Uterus (tissue), 4 donors: ENCODE data around the gene MAGI2. TPM values are rescaled to one million over a fixed set of nuclear protein-coding genes. Genes with fewer than 3 reads are reported as not detected.

Experiments used
- DNase-seq, 2 donors: peaks; one replicate each; pipeline ENCODE4 v3.0.0-alpha.2; 2019 to 2020
- H3K27ac ChIP-seq, 2 donors: fragments of 200-600 bp; sonication (generic); 1 replicate in 1 of 2; 2 replicates in 1 of 2; pipeline ENCODE4 v1.5.1; 2016 to 2018
- H3K27me3 ChIP-seq, 2 donors: fragments of 200-600 bp; sonication (generic); one replicate each; pipeline ENCODE4 v1.5.1; 2018 to 2019; ENCODE audit warnings: control low read depth in 1 of 2
- H3K36me3 ChIP-seq, 2 donors: fragments of 200-600 bp; sonication (generic); one replicate each; pipeline ENCODE4 v1.5.1; 2019; ENCODE audit warnings: control low read depth in 1 of 2
- H3K4me1 ChIP-seq, 2 donors: fragments of 200-600 bp; sonication (generic); one replicate each; pipeline ENCODE4 v1.5.1; 2018 to 2019; ENCODE audit warnings: control low read depth in 1 of 2
- H3K4me3 ChIP-seq, 2 donors: fragments of 200-600 bp; sonication (generic); 1 replicate in 1 of 2; 2 replicates in 1 of 2; pipeline ENCODE4 v1.5.1; 2018 to 2019; ENCODE audit warnings: mild to moderate bottlenecking in 1 of 2
- H3K9me3 ChIP-seq, 2 donors: fragments of 200-600 bp; sonication (generic); one replicate each; pipeline ENCODE4 v1.5.1; 2019; ENCODE audit warnings: control low read depth in 1 of 2
- POLR2A ChIP-seq, 2 donors: fragments of 450-650 bp; IDR thresholded peaks; one replicate each; pipeline ENCODE4 v1.6.1; 2016; ENCODE audit warnings: antibody characterized with exemption in 2 of 2, mild to moderate bottlenecking in 1 of 2, moderate library complexity in 1 of 2
- intact Hi-C: fragments of 100-400 bp; cut with DNase I; formaldehyde crosslinking; loops from one replicate; pipeline ENCODE4 v1.15.1; 2023; ENCODE audit warnings: low total_unique reads
- total RNA-seq, 4 donors: library from RNA; depleted of rRNA in 3 of 4; stranded (reverse); fragments of >200 nt in 3 of 4; gene quantifications; one replicate each; pipeline versions ENCODE4 v1.1.0 to v1.2.4, GENCODE V29; 2014 to 2023
- TF ChIP-seq, protein P1 (sequence below), 4 experiments: fragments of 200-600 bp in 2 of 4; fragments of 450-650 bp in 2 of 4; sonication (generic) in 2 of 4; IDR thresholded peaks; one replicate each; pipeline ENCODE4 v1.5.1; 2016 to 2019; ENCODE audit warnings: antibody characterized with exemption in 4 of 4, mild to moderate bottlenecking in 2 of 4, moderate library complexity in 1 of 4
- donor health status: DM: yes; HTN: yes; CAD: no.

Gene MAGI2
- total RNA-seq, 4 donors from 2014 or later, result 5.3 to 23.2 (median 13.8) TPM

DNA sequence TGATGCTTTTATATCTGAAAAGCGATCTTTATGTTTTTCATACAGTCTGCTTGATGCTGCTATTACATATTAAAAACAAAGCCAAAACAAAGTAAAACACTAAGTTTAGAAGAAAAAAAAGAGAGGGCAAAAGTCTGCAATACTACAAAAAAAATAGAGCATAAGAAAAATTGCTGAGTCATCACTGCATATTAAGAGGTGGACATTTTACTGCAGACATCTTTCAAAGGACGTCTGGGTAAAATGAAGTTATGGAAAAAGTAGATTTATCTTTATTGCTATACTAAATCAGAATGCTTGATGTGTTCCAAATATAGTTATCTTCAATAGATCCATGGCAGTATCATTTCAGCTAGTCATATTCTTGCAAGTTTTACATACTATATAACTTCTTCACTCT lies 172.0 kb downstream of the MAGI2 start:
- no peaks in the 10 kb centered on the region for H3K27me3 ChIP-seq
- no peak overlapping the region for H3K27ac ChIP-seq
- H3K4me3 ChIP-seq, result no peak overlapping the region
- TF ChIP-seq, protein P1, sequence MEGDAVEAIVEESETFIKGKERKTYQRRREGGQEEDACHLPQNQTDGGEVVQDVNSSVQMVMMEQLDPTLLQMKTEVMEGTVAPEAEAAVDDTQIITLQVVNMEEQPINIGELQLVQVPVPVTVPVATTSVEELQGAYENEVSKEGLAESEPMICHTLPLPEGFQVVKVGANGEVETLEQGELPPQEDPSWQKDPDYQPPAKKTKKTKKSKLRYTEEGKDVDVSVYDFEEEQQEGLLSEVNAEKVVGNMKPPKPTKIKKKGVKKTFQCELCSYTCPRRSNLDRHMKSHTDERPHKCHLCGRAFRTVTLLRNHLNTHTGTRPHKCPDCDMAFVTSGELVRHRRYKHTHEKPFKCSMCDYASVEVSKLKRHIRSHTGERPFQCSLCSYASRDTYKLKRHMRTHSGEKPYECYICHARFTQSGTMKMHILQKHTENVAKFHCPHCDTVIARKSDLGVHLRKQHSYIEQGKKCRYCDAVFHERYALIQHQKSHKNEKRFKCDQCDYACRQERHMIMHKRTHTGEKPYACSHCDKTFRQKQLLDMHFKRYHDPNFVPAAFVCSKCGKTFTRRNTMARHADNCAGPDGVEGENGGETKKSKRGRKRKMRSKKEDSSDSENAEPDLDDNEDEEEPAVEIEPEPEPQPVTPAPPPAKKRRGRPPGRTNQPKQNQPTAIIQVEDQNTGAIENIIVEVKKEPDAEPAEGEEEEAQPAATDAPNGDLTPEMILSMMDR (IDR thresholded peaks at IDR 0.05), result no peak
- TF ChIP-seq POLR2A (IDR thresholded peaks at IDR 0.05), result no peak
- no peaks in the 10 kb centered on the region for H3K9me3 ChIP-seq
- H3K36me3 ChIP-seq, result no peaks in the 10 kb centered on the region
- intact Hi-C loops, result no loop called here
- H3K4me1 ChIP-seq, result no peaks in the 10 kb centered on the region
- no peak for DNase-seq

GRCh38 chr7:79272938-79273337 lies 180.5 kb downstream of the MAGI2 start:
- TF ChIP-seq POLR2A (IDR thresholded peaks at IDR 0.05), result no peak
- TF ChIP-seq, protein P1 (IDR thresholded peaks at IDR 0.05), result no peak
- H3K27me3 ChIP-seq, result no peaks in the 10 kb centered on the region
- intact Hi-C loops, result no loop called here

GRCh38 chr7:79272066-79272669 lies 181.3 kb downstream of the MAGI2 start:
- H3K27me3 ChIP-seq, result no peaks in the 10 kb centered on the region

More at GRCh38 chr7:79272938-79273337, 180.5 kb downstream of the MAGI2 start:
- Histone ChIP-seq H3K9me3 (no peaks in the 10 kb centered on the region), H3K4me1 (no peaks in the 10 kb centered on the region), H3K4me3 (no peak overlapping the region), H3K27ac (no peak overlapping the region), H3K36me3 (no peaks in the 10 kb centered on the region)
- no peak for DNase-seq

DNA sequence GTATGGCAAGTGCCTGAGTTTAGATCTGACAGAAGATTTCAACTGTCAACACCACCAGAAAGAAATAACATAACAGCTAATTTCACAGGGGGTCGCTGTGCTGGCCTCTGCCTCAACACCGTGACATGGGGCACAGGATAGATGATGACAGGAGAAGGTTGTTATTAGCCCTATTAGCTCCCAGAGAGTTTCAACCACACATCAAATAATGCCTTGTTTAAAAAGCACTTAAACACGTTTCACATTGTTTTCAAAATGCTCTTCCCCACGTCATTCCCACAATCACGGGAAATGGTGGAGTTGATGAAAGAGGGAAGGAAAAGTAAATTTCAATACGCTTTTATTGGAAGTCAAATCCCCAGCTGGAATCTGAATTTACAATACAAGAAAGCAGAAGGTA lies 184.7 kb downstream of the MAGI2 start:
- H3K9me3 ChIP-seq, result no peaks in the 10 kb centered on the region
- intact Hi-C loops, result no loop called here
- no peak for TF ChIP-seq POLR2A (IDR thresholded peaks at IDR 0.05)
- TF ChIP-seq, protein P1 (IDR thresholded peaks at IDR 0.05), result no peak
- no peak for DNase-seq
- H3K27me3 ChIP-seq, result no peaks in the 10 kb centered on the region
- no peaks in the 10 kb centered on the region for H3K36me3 ChIP-seq
- H3K4me1 ChIP-seq, result no peaks in the 10 kb centered on the region
- H3K4me3 ChIP-seq, result no peak overlapping the region
- H3K27ac ChIP-seq, result no peak overlapping the region

More at GRCh38 chr7:79272066-79272669, 181.3 kb downstream of the MAGI2 start:
- no peaks in the 10 kb centered on the region for H3K36me3 ChIP-seq
- no peaks in the 10 kb centered on the region for H3K4me1 ChIP-seq
- no peak overlapping the region for H3K27ac ChIP-seq
- no peaks in the 10 kb centered on the region for H3K9me3 ChIP-seq
- H3K4me3 ChIP-seq, result no peak overlapping the region
- no peak for TF ChIP-seq POLR2A (IDR thresholded peaks at IDR 0.05)
- TF ChIP-seq, protein P1 (IDR thresholded peaks at IDR 0.05), result peak in 3 of 4 experiments; percentile 11 to 47 (median 35)
- DNase-seq, result no peak
- intact Hi-C loops, result no loop called here

GRCh38 chr7:79258826-79259225 lies 194.6 kb downstream of the MAGI2 start:
- Histone ChIP-seq H3K4me3 (no peak overlapping the region), H3K4me1 (no peaks in the 10 kb centered on the region), H3K9me3 (no peaks in the 10 kb centered on the region), H3K36me3 (no peaks in the 10 kb centered on the region), H3K27me3 (no peaks in the 10 kb centered on the region), H3K27ac (no peak overlapping the region)
- no peak for DNase-seq
- TF ChIP-seq, protein P1 (IDR thresholded peaks at IDR 0.05), result no peak
- TF ChIP-seq POLR2A (IDR thresholded peaks at IDR 0.05), result no peak
- intact Hi-C loops, result no loop called here
